HK-2 (cell line): ENCODE data around the gene GNAZ.

Experiments used
- DNase-seq: peaks from one replicate; pipeline ENCODE4 v3.0.0-alpha.2; 2018; ENCODE audit not compliant: unreplicated experiment

GNAZ gene

DNA sequence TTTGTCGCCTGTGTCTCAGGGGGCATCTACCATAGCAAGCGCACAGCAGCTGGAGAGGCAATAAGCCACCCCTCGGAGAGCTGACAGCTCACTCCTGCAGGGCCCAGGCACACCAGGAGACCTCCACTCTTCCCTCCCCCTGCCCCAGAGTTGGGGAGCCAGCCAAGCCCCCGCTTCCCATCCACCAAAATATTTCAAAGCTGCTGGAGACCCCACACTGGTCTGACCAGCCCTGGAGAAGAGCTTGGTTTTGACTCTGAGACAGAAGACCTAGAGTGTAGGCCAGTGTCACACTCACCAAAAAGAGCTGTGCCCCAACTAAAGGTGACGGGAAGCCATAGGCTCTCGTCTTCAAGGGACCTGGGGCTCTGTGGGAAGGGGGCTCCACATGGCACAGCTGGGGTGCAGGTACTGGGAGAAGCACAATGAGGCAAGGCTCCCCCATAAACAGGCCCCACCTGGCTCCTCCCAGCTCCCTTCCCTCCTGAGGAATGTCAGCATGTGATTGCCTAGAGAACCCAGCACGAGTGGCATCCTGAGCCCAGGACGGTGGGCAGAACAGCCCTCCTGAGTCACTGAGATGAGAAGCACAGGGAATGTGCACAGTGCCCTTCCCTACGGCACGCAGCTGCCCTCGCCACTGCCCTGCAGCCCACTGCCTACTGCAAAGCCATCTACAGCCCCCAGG is 5.8 kb upstream of the GNAZ start:
- DNase-seq, result no peak

DNA sequence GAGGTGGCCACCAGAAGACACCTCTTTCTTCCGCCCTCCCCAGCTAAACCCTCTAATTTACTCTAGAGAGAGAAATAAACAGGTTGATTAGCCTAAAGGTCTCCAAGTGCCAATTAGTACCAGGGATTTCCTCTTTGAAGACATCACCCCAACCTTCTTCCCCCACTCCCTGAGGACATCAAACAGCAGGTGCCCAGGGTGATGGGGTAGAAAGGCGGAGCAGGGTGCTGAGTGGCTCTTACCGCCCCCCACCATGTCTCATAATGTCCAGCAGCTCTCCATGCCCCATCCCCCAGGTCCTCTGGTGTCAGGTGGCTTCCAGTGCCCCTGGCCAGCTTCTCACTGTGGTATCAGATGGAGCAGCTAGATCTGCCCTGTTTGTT is 5.3 kb upstream of the GNAZ start:
- DNase-seq, result no peak

DNA sequence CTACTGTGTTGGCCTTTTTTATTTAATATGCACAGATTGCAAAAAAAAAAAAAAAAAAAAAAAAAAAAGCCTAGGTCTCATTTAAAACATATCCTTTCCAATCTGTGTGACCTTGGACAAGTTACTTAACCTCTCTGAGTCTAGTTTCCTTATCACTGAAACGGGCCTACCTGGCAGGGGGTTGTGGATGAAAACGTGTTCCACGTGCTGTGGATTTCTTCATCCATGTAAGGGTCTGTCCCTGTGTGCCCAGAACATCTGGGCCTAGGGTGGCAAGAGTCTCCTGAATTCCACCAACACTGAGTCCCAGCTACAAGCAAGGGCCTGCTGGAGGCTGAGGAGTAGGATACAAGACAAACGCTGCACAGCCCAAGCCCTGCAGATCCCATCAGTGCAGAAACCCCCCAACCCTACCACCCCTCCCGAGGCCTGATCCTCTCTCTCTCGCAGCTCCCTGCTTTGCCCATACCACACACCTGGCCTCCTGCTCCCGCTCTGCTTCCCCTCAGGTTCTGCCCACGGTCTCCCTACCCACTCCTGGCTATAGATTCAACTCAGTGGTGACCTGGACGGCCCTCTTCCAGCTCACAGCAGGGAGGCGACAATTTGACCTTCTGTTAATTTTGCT is 4.7 kb upstream of the GNAZ start:
- no peak for DNase-seq

DNA sequence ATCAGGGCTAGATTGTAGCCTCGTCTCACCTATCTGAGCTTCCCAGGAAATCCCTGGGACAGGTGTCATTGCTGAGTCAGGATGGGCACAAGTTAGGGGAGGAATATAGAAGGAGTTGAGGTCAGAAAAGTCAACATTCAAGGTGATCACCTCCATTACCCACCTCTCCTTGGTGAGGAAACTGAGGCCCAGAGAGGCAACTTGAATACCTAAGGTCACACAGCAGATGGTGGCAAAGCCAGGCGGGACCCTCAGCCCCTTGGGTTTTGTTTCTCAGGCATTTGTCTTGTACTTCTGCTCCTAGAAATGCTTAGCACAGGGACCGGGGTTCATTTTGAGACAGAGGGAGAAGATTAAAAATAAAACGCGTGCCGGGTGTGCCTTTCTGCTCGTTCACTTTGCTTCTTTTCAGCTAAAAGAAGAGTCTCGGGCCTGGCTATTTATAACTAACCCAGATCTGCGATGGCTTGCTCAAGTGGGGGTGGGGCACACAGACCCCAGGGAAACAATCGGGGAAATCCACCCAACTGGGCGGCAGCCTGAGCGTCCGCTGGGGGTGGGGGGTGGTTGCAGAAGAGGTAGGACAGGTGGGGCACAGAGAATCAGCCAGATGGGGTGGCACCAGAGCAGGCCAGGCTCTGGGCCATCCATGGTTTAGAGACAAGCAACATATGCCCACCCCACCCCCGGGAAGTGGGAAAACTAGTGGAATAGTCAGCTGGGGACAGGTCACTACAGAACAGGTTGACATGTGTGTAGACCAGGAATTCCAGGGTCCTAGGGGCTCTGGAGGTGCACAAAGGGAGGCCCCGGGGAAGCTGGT is 3.9 kb upstream of the GNAZ start:
- DNase-seq, result no peak

DNA sequence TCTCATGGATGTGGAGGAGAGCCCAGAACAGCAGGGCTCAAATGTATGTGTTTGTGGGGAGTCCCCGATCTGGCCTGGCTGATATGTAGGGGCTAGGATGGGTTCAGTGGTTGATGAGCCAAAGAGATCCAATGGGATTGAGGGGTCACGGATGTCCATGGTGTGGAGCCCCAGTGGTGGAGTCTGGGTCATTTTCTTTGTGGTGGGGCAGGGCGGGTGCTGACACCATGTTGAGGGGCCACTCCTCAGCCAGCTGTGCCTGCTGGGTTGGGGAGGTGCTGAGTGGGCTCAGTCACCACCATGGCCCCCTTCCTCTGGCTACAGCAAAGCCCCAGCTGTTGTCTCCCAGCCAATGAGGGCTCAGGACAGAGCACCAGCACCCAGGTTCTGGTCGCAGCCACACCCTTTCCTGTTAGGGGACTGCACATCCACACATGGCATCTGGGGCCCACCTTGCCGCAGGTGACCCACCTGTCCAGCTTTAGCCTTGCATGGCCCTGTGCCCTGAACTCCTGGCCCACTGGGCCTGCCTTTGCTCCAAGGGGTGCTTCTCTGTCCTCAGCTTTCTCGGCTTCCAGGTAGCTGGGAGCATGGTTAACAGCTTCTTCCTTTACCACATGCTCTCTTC is 3.2 kb upstream of the GNAZ start:
- no peak for DNase-seq

DNA sequence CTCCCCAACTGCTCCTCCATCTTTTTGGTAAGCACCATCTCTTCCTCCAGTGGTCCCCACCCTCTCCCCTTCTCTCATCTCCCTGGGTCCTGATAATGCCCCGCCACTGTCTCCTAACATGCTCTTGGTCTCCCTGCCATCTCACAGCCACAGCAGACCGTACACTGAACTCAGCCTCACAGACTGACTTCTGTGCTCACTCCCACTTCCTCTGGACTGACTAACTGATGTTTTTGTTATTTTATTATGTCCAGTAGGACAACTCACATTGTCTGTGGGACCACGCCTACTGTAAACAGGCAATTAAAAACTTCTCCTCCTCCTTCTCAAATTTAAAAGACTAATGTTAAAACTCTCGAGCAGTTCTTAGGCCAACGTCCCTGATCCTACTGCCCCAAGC is 2.6 kb upstream of the GNAZ start:
- DNase-seq, result no peak

DNA sequence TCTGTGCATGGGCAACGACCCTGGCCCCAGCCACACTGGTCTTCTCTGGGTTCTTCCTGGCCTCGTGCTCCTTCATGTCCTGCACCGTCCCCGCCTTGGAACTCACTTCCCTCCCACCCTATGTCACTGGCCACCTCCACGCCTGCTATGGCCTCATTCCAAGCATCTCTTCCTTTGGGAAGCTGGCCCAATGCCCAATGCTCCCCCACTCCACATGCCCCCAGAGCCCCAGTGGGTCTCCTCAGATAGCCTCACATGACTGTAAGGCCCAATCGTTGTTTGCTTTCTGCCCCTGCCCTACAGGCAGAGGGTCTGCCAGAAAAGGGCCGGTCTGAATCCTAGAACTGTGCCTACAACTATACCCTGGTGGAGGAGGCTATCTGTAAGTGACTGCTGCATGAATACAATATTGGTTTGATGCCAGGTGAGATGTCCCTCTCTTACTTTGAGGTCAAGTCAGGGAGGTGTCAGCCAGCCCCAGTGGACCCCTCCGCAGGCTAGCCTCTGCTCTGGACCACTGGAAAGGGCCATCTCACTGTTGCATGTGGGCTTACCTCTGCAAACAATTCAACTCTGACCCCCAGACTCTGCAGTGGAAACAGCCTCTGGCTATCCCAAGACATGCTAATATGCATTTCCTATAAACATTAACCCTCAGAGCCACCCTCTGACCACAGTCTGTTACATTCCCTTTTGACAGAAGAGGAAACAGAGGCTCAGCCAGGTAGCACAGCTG is 2.1 kb upstream of the GNAZ start:
- DNase-seq, result no peak

DNA sequence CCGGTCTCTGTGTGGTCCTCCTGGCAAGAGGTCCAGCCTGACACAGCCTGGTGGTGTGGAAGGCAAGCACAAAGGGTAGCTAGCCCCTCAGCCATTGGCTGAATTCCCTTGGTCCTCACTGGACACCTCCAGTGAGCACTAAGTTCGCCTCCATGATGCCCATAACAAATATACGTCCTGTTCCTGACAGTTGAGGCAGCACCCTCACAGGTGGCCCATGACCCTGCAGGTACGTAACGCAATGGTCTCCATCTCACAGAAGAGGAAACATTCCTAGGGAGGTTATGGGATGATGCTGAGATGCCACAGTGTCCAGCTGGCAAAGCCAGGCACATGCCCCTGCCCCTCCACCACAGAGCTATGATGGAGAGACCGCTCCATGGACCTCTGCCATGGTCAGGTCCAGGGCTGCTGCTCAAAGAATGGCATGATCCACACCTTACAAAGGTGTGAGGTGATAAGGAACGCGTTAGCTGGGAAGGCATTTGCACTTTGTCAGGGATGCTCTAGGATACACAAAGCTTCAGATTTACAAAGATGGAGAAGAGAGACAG is 1.4 kb upstream of the GNAZ start:
- no peak for DNase-seq

DNA sequence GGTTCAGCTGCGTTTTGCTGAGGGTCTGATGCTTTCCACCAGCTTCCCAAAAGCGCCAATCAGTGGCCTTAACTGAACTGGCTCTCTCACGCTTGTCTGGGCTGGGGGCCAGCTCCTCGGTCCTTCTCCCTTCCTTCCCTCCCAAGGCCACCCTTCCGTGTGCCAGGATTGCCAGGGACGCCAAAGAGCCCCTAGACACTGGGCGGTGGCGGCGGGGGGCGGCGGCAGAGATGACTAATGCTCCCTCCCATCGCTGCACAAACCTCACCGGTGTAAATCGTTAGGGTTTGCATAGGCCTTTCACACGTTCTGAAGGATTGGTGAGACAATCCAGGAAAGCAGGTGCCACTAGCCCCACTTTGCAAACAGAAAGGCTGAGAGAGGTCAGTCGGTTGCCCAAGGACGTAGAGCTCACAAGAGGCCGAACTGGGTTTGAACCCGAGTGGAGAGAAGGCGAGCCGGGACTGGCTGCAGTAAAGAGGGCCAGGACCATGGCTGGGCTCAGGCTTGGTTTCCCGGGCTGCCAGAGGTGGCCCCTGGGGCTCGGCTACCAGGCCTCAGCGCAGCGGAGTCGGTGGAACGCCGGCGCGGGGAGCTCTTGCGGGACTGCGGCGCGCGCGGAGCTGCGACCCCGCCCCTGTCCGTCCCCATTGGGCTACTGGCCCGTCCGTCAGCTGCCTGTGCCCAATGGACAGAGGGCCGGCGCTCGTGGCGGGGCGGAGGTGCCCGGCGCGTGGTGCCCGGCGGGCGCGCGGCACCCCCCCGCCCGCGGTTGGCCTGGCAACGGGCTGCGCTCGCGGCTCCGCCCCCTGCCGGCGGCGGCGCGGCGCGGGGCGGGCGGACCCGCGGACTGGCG is 589 bp upstream of the GNAZ start:
- DNase-seq, result peak; percentile 83

DNA sequence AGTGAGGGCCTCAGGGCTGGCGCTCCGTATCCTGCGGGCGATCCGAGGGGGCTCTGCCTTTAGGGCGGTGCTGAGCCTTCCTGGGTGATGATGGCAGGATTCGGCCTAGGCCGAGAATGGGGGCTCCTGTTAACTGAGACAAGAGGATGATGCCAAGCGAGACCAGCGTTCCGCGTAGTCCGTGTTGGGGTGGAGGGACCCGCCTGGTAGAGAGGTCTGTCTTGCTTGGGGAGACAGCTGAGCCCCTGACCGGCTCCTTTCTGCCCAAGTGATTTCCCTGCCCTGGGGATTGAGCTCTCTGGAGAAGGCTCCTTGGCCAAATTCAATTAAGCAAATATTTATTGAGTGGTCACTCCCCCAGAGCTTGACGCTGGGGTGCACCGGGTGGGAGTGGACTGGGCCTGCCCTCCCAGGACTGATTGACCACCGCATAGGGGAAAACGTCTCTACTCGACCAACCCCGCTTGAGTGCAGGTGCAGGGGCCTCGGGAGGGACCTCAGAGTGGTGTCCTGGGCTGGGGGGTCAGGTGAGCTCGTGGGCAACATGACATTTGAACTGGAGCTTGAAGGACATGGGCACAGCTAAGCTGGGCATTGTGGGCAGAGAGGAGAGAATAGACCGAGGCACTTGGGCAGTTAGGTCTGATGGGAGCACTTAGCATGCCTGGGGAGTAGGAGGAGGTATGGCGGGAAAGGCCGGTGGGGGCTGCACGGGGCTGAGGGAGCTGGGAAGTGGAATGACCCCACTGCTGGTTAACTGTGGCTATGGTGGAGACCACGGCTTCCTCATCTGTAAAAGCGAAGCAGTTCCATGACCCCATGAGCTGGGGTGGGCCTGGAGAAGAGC is 1.1 kb downstream of the GNAZ start:
- DNase-seq, result no peak

DNA sequence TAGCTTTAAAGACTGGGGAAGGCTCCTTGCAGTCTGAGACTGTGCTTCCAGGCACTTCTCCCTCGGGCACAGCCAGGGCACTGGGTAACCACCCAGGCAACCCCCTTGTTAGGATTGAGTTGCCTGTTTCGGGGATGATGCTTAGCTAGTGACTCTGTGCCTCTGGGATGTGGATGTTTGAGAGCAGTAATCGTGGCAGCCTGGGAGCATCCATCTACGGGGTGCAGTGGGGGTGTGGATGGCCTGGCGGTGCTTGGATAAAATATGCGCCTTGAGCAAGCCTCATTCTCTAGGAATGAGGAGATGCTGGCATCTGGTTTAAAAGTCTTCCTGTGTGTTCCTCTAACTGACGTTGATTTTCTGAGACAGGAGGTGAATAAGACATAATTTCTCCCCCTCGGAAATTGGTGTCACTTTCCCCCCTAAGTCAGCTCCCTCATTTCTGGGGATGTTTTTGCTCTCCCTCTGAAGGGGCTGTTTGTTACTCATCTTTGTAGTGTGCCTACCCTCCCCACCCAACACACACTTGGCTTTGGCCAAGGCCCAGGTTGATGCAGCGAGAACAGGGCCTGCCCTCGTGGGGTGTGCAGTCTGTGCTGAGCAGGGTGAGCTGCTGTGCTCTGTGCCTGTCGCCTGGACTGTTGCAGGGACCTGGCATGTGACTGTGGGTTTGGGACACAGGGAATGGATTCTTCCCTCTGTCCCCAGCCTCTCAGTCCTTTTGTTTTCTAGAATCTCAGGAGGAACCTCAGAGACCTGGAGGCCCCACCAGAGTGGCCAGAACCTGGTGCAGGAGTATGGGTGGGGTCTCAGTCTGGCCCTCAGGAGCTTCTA is 2.0 kb downstream of the GNAZ start:
- no peak for DNase-seq

DNA sequence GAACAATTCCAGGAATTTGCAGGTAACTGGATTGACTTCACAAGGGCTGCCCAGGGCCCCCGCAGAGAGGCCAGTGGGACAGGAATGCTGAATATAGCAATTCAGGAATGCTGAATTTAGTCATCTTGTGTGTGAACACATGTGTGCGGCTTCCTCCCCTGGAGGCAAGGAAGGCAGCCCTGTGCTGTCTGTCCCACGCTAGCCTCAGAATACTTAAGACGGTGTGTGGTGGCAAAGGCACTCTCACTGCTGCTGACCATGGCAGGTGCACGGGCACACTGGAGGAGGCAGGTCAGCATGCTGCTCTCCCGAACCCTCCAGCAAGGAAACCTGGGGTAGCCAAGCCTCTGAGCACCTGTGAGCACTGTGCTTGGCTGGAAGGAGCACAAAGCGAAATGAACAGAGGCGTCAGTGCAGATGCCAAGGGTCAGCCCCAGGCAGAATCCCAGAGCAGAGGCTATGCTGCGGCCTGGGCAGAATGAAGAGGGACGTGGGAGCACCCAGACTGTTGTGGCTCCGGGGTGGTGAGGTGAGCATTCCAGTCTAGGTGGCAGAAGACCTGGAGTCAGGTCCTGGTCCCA is 2.7 kb downstream of the GNAZ start:
- no peak for DNase-seq

DNA sequence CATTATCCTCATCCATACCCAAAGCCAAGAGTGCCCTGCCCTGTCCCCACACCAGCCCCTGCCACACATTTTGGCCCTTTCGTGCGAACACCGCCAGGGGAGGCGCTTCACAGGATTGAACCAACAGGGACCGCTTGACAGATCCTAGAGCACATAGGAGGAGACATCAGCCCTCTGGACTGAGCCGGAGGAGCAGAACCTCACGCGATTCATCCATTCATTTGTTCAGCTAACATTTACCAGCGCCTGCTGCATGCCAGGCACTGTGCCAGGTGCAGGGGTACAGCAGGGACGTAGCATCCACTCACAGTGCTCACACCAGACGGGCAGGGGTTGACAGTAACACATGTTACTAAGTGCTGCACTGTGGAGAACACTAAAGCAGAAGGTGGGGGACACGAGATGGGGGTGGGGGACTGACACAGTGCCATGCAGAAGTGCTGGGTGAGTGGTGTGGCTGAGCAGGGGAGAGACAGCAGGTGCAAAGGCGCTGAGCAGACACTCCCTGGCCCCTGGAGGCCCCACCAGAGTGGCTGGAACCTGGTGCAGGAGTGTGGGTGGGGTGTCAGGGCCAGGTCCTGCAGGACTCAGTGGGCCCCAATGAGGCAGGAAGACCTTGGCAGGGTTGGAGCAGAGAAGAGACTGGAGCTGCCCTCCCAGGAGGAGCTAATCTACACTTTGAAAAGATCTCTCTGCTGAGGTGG is 3.4 kb downstream of the GNAZ start:
- DNase-seq, result no peak

DNA sequence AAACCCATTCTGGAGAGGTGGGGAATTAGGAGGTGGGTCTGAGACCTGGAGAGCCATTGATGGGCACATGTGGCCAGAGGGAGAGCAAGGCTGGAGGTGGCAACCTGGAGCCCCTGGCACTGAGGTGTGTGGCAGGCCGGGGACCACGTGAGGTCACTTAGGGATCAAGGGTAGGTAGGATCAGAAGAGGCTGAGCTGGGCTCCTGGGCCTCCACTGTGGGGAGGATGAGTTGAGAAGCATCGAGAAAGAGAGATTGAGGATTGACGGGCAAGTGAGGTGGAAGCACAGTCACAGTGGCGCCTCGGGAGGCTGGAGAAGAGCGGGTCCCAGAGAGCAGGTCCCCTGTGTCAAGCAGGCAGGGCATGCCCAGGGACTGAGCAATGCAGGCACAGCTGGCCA is 4.1 kb downstream of the GNAZ start:
- no peak for DNase-seq

DNA sequence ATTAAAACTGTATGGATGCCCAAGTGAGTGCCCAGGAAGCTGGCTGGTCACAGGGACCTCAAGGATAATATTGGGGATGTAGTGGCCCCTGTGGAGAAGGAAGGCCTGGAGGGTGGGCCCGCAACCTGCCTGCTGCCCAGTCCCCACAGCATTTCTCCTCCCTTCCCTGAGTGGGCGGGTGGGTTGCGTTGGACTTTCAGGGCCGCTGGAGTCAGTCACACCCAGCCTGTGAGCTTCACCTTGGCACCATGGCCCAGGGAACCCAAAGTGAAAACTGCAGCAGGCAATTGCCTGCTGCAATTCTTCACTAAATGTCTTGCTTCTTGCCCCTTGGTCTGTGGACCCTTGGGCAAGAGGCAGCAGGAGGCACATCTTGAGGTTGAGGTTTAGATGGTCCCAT is 4.7 kb downstream of the GNAZ start:
- DNase-seq, result no peak

DNA sequence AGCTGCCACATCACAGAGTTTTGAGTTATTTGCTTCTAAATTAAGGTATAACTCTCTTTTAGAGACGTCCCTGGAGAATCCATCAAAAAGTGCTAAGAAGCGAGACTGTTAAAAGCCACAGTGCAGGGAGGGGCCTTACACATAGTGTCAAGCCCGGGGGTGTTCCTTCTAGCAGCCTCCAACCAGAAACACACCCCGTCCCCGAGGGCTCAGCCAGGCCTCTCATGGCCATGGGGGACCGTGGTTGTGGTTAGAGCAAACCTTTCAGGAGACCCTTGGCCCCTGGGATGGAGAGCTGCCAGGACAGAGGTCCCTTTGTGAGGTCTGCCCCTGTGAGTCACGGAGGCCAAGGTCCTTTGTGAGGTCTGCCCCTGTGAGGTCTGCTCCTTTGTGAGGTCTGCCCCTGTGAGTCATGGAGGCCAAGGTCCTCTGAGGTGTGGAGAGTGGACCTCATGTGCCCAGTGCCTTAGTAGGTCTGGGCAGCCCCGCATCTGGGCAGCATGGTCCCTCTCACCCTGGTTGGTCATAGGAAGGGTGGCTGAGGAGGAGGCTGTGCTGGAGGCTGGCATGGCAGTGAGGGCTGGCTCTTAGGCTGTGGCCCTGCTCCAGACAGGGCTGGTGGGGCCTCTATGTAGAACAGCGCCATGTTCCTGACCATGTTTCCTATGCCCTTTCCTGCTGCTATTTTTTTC is 5.4 kb downstream of the GNAZ start:
- no peak for DNase-seq

DNA sequence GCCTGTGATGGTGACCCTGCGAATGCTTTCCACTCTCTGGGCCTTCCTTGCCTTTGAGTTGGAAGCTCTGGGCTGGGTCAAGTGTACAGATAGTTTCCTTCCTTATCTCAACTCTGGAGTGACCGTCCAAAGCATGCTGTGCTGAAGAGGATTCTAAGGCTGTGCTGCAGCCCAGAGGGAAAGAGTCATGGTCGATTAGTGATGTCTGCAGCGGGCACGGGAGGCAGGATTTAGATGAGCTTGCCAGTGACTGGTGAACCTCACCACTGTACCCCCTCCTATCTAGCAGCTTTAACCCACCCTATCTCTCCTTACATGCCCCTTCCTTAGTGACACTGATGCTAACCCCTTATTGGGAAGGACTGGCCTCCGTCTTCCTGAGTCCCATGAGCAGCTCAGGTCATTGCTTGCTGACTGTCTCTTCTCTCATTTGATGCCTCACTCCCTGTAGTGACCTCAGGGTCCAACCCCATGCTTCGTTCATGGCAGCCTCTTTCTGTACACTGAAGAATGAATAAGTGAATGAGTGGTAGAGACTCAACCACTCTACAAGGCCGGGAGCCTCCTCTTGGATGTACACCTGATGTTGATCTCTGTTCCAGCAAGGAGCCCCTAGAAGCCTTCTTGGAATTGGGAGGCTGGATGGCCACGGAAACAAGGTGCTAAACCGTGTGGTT is 6.7 kb downstream of the GNAZ start:
- no peak for DNase-seq
